Endothelial cell of umbilical vein (primary cell): ENCODE measurements around the gene SPTLC2. TPM values are rescaled to one million over a fixed set of nuclear protein-coding genes. Genes with fewer than 3 reads are reported as not detected.

ENCODE experiments used
- BruUV-seq: library from RNA; stranded (reverse); fragments of 400-500 nt; replicated peaks from 2 replicates; lab custom pipeline; 2021; lab: Mats Ljungman, UMichigan
- CTCF ChIA-PET: fragments of 300-600, 350-600 bp; sonication (Branson Sonifier 250); formaldehyde crosslinking; loops from one replicate; lab custom pipeline; 2021; ENCODE audit warnings: antibody characterized with exemption, inconsistent platforms; lab: Charles Lee
- POLR2A ChIA-PET: fragments of 300-600, 350-600 bp; sonication (Branson Sonifier 250); formaldehyde crosslinking; loops from one replicate; lab custom pipeline; 2021; ENCODE audit warnings: antibody characterized with exemption, inconsistent platforms; lab: Charles Lee
- DNase-seq: peaks from one replicate; pipeline ENCODE4 v3.0.0-alpha.2; 2011; ENCODE audit warnings: low read depth, low spot score
- FAIRE-seq: peaks from 2 replicates; lab custom pipeline; 2011; peaks lifted over from hg19 to GRCh38; lab: Jason Lieb, UNC
- H2AFZ ChIP-seq: 2 replicates; pipeline ENCODE4 v1.6.0; 2012; ENCODE audit warnings: low read depth, low read length, control low read depth, inconsistent platforms
- H3K27ac ChIP-seq: 2 replicates; pipeline ENCODE4 v1.5.1; 2011; ENCODE audit warnings: low read depth, mild to moderate bottlenecking, control low read depth, low read length, moderate library complexity; ENCODE audit not compliant: insufficient read depth
- H3K27me3 ChIP-seq, 2 experiments: 2 replicates each; pipeline versions ENCODE4 v1.6.0 to v1.6.1; 2011; ENCODE audit warnings: low read length in 2 of 2, mixed read lengths in 1 of 2; ENCODE audit not compliant: control insufficient read depth in 2 of 2, insufficient read depth in 2 of 2
- H3K36me3 ChIP-seq, 2 experiments: 2 replicates in 1 of 2; 3 replicates in 1 of 2; pipeline ENCODE4 v1.5.1; 2011; ENCODE audit warnings: low read length in 2 of 2, mild to moderate bottlenecking in 1 of 2, moderate library complexity in 1 of 2; ENCODE audit not compliant: control insufficient read depth in 2 of 2, insufficient read depth in 2 of 2; ENCODE audit errors: extremely low read depth in 1 of 2
- H3K4me1 ChIP-seq: 3 replicates; pipeline ENCODE4 v1.5.1; 2011; ENCODE audit warnings: mild to moderate bottlenecking, low read length; ENCODE audit not compliant: control insufficient read depth, insufficient read depth; ENCODE audit errors: extremely low read depth
- H3K4me2 ChIP-seq: 2 replicates; pipeline ENCODE4 v1.6.1; 2011; ENCODE audit warnings: low read length, control low read depth, mixed read lengths; ENCODE audit not compliant: insufficient read depth
- H3K4me3 ChIP-seq, 3 experiments: fragments of 200-600 bp in 1 of 3; sonication (generic), shearing (Covaris generic) in 1 of 3; replicated peaks in 1 of 3; 2 replicates each; pipeline ENCODE4 v1.5.1; 2011 to 2016; ENCODE audit warnings: control low read depth in 3 of 3, low read length in 3 of 3, mild to moderate bottlenecking in 2 of 3, inconsistent platforms in 1 of 3, low read depth in 1 of 3, moderate library complexity in 1 of 3; ENCODE audit not compliant: insufficient read depth in 1 of 3
- H3K79me2 ChIP-seq: 2 replicates; pipeline ENCODE4 v1.6.0; 2012; ENCODE audit warnings: low read length, inconsistent platforms; ENCODE audit not compliant: control insufficient read depth, insufficient read depth
- H3K9ac ChIP-seq: replicated peaks from 2 replicates; pipeline ENCODE3; 2011; ENCODE audit warnings: low read length, control low read depth; ENCODE audit not compliant: insufficient read depth; ENCODE audit errors: extremely low read depth
- H3K9me1 ChIP-seq: replicated peaks from 3 replicates; pipeline ENCODE4 v1.6.0; 2011; ENCODE audit warnings: mild to moderate bottlenecking, low read length; ENCODE audit not compliant: control insufficient read depth, insufficient read depth; ENCODE audit errors: extremely low read depth
- H3K9me3 ChIP-seq: replicated peaks from 2 replicates; pipeline ENCODE4 v1.5.1; 2012; ENCODE audit warnings: low read length, inconsistent platforms; ENCODE audit not compliant: control insufficient read depth, insufficient read depth
- H4K20me1 ChIP-seq: replicated peaks from 2 replicates; pipeline ENCODE3; 2011; ENCODE audit warnings: mild to moderate bottlenecking, low read length; ENCODE audit not compliant: control insufficient read depth, insufficient read depth; ENCODE audit errors: extremely low read depth
- CTCF ChIP-seq, 2 donors: IDR thresholded peaks; 1 replicate in 1 of 2; 2 replicates in 1 of 2; pipeline ENCODE4 v1.5.1; 2011; ENCODE audit warnings: low read length in 2 of 2, mild to moderate bottlenecking in 2 of 2, moderate library complexity in 2 of 2, control low read depth in 1 of 2, inconsistent platforms in 1 of 2, low read depth in 1 of 2; ENCODE audit not compliant: insufficient read depth in 1 of 2; ENCODE audit errors: extremely low read depth in 1 of 2
- EZH2 ChIP-seq: IDR thresholded peaks from 2 replicates; pipeline ENCODE4 v1.6.1; 2012; ENCODE audit warnings: borderline replicate concordance, low read depth, mild to moderate bottlenecking, moderate library complexity, low read length, inconsistent platforms; ENCODE audit not compliant: severe bottlenecking
- FOS ChIP-seq: IDR thresholded peaks from 2 replicates; pipeline ENCODE4 v1.6.1; 2011; ENCODE audit warnings: mild to moderate bottlenecking, low read length, moderate library complexity, borderline replicate concordance; ENCODE audit not compliant: insufficient read depth
- GATA2 ChIP-seq: IDR thresholded peaks from 2 replicates; pipeline ENCODE4 v1.7.0; 2011; ENCODE audit warnings: low read depth, mild to moderate bottlenecking, moderate library complexity, mixed read lengths, low read length; ENCODE audit not compliant: insufficient read length, insufficient read depth
- JUN ChIP-seq: IDR thresholded peaks from 2 replicates; pipeline ENCODE4 v1.6.1; 2011; ENCODE audit warnings: borderline replicate concordance, low read depth; ENCODE audit not compliant: insufficient read length, insufficient read depth
- MAX ChIP-seq: IDR thresholded peaks from 2 replicates; pipeline ENCODE4 v1.6.1; 2011; ENCODE audit not compliant: insufficient read depth, insufficient read length
- MYC ChIP-seq: IDR thresholded peaks from one replicate; pipeline ENCODE4 v1.6.1; 2011; ENCODE audit warnings: mild to moderate bottlenecking, low read depth, low read length
- POLR2A ChIP-seq: IDR thresholded peaks from 2 replicates; pipeline ENCODE4 v1.6.1; 2012; ENCODE audit warnings: low read depth, mild to moderate bottlenecking, control low read depth, low read length
- POLR2AphosphoS5 ChIP-seq: IDR thresholded peaks from 2 replicates; pipeline ENCODE4 v1.6.1; 2012; ENCODE audit warnings: low read depth, mild to moderate bottlenecking, control low read depth, low read length, moderate library complexity; ENCODE audit not compliant: insufficient read depth
- dilution Hi-C: fragments of 300-500 bp; cut with MboI; formaldehyde crosslinking; loops from one replicate; pipeline ENCODE4 v1.15.0; 2019; ENCODE audit warnings: low sequenced_read_pairs; ENCODE audit not compliant: extremely low pct_ligation_motif_present
- intact Hi-C: fragments of 100-400 bp; cut with micrococcal nuclease; formaldehyde crosslinking; loops from one replicate; pipeline ENCODE4 v1.10.0; 2022
- polyA plus RNA-seq, 4 experiments: library from polyadenylated mRNA; depleted of rRNA in 3 of 4; stranded (reverse) in 3 of 4; unstranded in 1 of 4; fragments of >200 nt; gene quantifications; 2 replicates each; pipeline versions ENCODE4 v1.2.1 to v1.2.3, GENCODE V29; 2011 to 2012; ENCODE audit warnings: missing spikeins in 1 of 4
- total RNA-seq: library from RNA; stranded (reverse); gene quantifications from 2 replicates; pipeline ENCODE4 v1.2.3, GENCODE V29; 2021

Gene SPTLC2
- total and polyA plus RNA-seq, 2 donors (not counting 3 experiments of a cell fraction or from before 2014, with no cell fraction given) = 19.1 to 71.3 TPM

GRCh38 chr14:77526266-77526665 is 90.2 kb downstream of the SPTLC2 start:
- H3K4me2 ChIP-seq = no peak overlapping the region
- no peaks in the 10 kb centered on the region for H3K27me3 ChIP-seq
- peaks cover 4% of the 10 kb centered on the region for H3K79me2 ChIP-seq
- H3K9me1 ChIP-seq = no peaks in the 10 kb centered on the region
- peaks cover 0 to 3% of the 10 kb centered on the region in 2 experiments for H3K36me3 ChIP-seq
- no peaks in the 10 kb centered on the region for H4K20me1 ChIP-seq
- DNase-seq (no peak), FAIRE-seq (no peak)
- BruUV-seq = no TSS peak
- TF ChIP-seq FOS (no peak), POLR2A (no peak), MAX (no peak), JUN (no peak), MYC (no peak), CTCF (IDR thresholded peaks at IDR 0.05; ENCODE audit: extremely low read depth in 1 of 2, insufficient read depth in 1 of 2, low read depth in 1 of 2, low read length in 2 of 2) (no peak)
- intact Hi-C loops = no loop called here
- dilution Hi-C loops = no loop called here
- no peak overlapping the region for H3K4me3 ChIP-seq
- POLR2A ChIA-PET = no interaction called here
- H2AFZ ChIP-seq = no peak overlapping the region
- H3K9ac ChIP-seq = no peak overlapping the region
- H3K4me1 ChIP-seq = peaks cover 6% of the 10 kb centered on the region
- CTCF ChIA-PET = no interaction called here
- no peak overlapping the region for H3K27ac ChIP-seq
- no peaks in the 10 kb centered on the region for H3K9me3 ChIP-seq

- no TSS peak for BruUV-seq
- no peak overlapping the region for H2AFZ ChIP-seq
- DNase-seq = no peak
- TF ChIP-seq GATA2 = no peak
- TF ChIP-seq EZH2 = no peak
- TF ChIP-seq MAX = no peak
- TF ChIP-seq FOS = no peak
- no peak for TF ChIP-seq POLR2A
- TF ChIP-seq POLR2AphosphoS5 = no peak
- TF ChIP-seq CTCF (IDR thresholded peaks at IDR 0.05; ENCODE audit: extremely low read depth in 1 of 2, insufficient read depth in 1 of 2, low read depth in 1 of 2, low read length in 2 of 2) = no peak
- no peak for TF ChIP-seq JUN
- no peak for TF ChIP-seq MYC
- H3K36me3 ChIP-seq = peaks cover 0 to 4% of the 10 kb centered on the region in 2 experiments
- no peak overlapping the region for H3K9ac ChIP-seq
- dilution Hi-C loops (no loop called here), intact Hi-C loops (no loop called here)
- no peak overlapping the region for H3K4me3 ChIP-seq
- no peaks in the 10 kb centered on the region for H3K9me3 ChIP-seq
- no peaks in the 10 kb centered on the region for H3K27me3 ChIP-seq
- H3K4me1 ChIP-seq = peaks cover 6% of the 10 kb centered on the region
- H3K9me1 ChIP-seq = no peaks in the 10 kb centered on the region
- H3K27ac ChIP-seq = no peak overlapping the region
- FAIRE-seq = no peak
- peaks cover 4% of the 10 kb centered on the region for H3K79me2 ChIP-seq
- no peak overlapping the region for H3K4me2 ChIP-seq
- no peaks in the 10 kb centered on the region for H4K20me1 ChIP-seq
- POLR2A ChIA-PET = interaction anchor here (1.0 kb wide), 1 partner anchor 11 kb away, joined by 3 read pairs; no protein-coding TSS in a partner anchor
- CTCF ChIA-PET = interaction anchor here (1.2 kb wide), 1 partner anchor 65 kb away, joined by 3 read pairs; no protein-coding TSS in a partner anchor
Observed at GRCh38 chr14:77524536-77524935, 91.9 kb downstream of the SPTLC2 start.
